ENCODE data around the gene TSPAN32. TPM values are rescaled to one million over a fixed set of nuclear protein-coding genes. Genes with fewer than 3 reads are reported as not detected.

TSPAN32 gene
- total RNA-seq, 1 experiment from 2014 or later: not detected

DNA sequence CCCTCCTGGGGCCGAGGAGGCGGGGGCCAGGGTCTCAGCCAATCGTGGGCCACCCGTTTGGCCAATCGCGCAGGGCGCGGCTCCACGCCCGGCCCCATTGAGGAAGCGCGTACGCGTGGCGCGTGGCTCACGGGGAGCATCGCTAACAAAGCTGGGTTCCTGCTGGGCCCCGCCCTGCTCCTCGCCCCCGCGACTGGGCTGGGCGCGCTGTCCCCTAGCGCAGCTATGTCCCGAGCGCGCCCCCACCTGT, 30.8 kb upstream of the TSPAN32 start:
- H3K9me3 ChIP-seq (ENCODE audit: low read length): no peaks in the 10 kb centered on the region
- no peak overlapping the region for H3K9ac ChIP-seq (ENCODE audit: low read length)
- H3K9me2 ChIP-seq (replicated peaks; ENCODE audit: insufficient read depth, low read length): no peaks in the 10 kb centered on the region
- no peaks in the 10 kb centered on the region for H3K36me3 ChIP-seq (ENCODE audit: insufficient read depth, low read length)
- no peaks in the 10 kb centered on the region for H4K20me1 ChIP-seq (ENCODE audit: insufficient read depth, low read depth, low read length)
- no peak overlapping the region for H3K4me3 ChIP-seq (ENCODE audit: low read length)
- no peak overlapping the region for H3K27ac ChIP-seq (ENCODE audit: low read length)
- no peak overlapping the region for H2AFZ ChIP-seq (ENCODE audit: low read length)
- no peak overlapping the region for H3K4me2 ChIP-seq (ENCODE audit: low read depth, low read length, poor library complexity, severe bottlenecking)
- H3K79me2 ChIP-seq (ENCODE audit: low read length): no peaks in the 10 kb centered on the region
- no peak for DNase-seq
- no peaks in the 10 kb centered on the region for H3K27me3 ChIP-seq (ENCODE audit: low read length)
- peaks cover 2% of the 10 kb centered on the region for H3K4me1 ChIP-seq (ENCODE audit: low read length)

DNA sequence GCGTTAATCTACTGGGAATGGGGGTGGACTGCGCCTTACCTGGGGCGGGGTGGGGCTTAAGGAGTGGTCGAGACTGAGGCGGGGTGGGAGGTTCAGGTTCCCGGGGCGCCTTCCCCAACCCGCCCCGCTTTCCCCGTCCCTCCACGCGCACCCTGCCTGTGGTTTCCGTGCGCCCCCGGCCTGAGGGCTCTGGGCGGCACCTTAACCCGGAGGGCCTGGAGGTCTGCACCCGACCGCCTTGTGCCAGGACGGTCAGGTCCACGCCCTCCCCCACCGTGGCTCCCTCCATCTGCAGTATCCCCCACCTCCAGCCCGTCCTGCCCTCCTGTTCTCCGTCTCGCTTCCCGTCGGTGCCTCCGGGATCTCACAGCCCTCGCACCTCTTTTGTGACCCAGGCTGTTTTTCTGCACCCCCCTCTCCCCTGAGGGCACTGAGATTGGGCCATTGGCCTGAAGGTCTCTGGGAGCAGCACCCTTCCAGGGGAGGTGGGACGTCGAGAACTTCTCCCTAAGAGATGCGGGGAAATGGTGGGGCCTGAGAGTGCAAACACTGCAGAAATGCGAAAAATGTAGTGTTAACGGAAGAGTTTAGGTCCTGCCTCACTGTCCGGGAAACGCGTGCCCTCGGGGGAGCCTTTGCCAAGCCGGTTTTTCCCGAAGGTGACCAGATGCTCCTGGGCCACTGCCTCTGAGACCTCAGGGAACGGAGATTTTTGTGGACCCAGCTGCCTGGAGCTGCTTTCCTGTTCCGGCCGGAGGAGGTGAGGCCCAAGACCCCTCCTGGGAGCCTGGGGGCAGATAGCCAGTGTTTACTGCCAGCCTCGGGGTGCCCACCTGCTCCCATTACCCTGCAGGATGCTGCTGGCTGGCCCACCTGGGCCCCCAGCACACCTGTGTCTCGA, 30.2 kb upstream of the TSPAN32 start:
- Histone ChIP-seq H3K4me2 (ENCODE audit: low read depth, low read length, poor library complexity, severe bottlenecking) (no peak overlapping the region), H3K9me2 (replicated peaks; ENCODE audit: insufficient read depth, low read length) (no peaks in the 10 kb centered on the region), H3K79me2 (ENCODE audit: low read length) (no peaks in the 10 kb centered on the region), H3K36me3 (ENCODE audit: insufficient read depth, low read length) (no peaks in the 10 kb centered on the region), H3K4me3 (ENCODE audit: low read length) (no peak overlapping the region), H2AFZ (ENCODE audit: low read length) (no peak overlapping the region), H3K9me3 (ENCODE audit: low read length) (no peaks in the 10 kb centered on the region), H3K27me3 (ENCODE audit: low read length) (no peaks in the 10 kb centered on the region), H3K27ac (ENCODE audit: low read length) (no peak overlapping the region), H4K20me1 (ENCODE audit: insufficient read depth, low read depth, low read length) (no peaks in the 10 kb centered on the region), H3K4me1 (ENCODE audit: low read length) (no peaks in the 10 kb centered on the region), H3K9ac (ENCODE audit: low read length) (no peak overlapping the region)
- DNase-seq: no peak

DNA sequence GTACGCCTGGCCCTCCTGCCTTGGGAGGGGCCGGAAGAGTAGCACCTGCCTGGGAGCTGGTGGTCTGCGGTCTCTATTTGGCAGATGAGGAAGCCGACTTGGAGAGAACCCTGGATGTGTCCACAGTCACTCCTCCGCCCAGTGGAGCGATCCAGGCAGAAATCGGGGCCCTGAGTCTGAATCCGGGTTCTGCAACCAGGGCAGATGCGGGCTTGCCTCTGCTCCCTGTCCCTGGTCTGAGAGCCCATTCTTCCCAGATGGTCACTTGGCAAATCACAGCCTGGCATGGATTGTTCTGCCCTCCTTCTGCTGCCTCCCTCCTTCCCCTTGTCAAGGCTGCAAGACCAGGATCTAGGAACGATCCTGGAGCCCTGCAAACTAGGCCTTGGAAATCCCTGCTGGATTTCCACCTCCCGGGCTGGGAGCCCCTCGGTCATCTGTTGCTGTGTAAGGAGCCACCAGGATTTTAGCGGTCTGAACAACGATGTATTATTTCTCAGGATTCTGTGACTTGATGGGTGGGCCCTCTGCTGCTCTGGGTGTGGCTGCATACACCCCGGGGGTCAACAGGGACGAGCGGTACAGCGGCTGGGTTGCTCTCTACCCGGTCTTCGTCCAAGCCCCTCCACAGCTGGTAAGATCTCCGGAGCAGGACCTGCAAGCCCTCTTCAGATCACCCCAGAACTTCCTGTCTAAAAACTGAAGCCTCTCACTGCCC, 29.4 kb upstream of the TSPAN32 start:
- H3K9me2 ChIP-seq (replicated peaks; ENCODE audit: insufficient read depth, low read length): no peaks in the 10 kb centered on the region
- no peak overlapping the region for H3K9ac ChIP-seq (ENCODE audit: low read length)
- no peaks in the 10 kb centered on the region for H3K9me3 ChIP-seq (ENCODE audit: low read length)
- H3K27ac ChIP-seq (ENCODE audit: low read length): no peak overlapping the region
- no peak overlapping the region for H2AFZ ChIP-seq (ENCODE audit: low read length)
- no peaks in the 10 kb centered on the region for H3K36me3 ChIP-seq (ENCODE audit: insufficient read depth, low read length)
- H3K79me2 ChIP-seq (ENCODE audit: low read length): no peaks in the 10 kb centered on the region
- H3K4me2 ChIP-seq (ENCODE audit: low read depth, low read length, poor library complexity, severe bottlenecking): no peak overlapping the region
- DNase-seq: no peak
- H3K4me3 ChIP-seq (ENCODE audit: low read length): no peak overlapping the region
- H3K4me1 ChIP-seq (ENCODE audit: low read length): no peaks in the 10 kb centered on the region
- no peaks in the 10 kb centered on the region for H3K27me3 ChIP-seq (ENCODE audit: low read length)
- H4K20me1 ChIP-seq (ENCODE audit: insufficient read depth, low read depth, low read length): no peaks in the 10 kb centered on the region

DNA sequence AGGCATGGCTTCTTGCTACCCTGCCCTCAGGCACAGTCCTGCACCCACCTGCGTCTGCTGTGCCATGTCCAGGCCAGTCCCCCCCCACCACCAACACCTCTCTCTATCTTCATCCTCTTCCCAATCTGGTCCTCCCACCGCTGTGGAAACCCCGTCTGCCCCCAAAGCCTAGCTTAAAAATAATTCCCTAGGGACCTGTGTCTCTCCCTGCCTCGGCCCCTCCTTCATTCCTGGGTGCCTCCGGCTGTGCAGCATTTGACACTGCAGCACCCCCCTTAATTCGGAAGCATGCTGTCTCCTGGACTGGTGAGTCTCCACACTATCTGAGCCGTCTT, 28.9 kb upstream of the TSPAN32 start:
- H3K36me3 ChIP-seq (ENCODE audit: insufficient read depth, low read length): no peaks in the 10 kb centered on the region
- no peaks in the 10 kb centered on the region for H3K4me1 ChIP-seq (ENCODE audit: low read length)
- H2AFZ ChIP-seq (ENCODE audit: low read length): no peak overlapping the region
- no peak overlapping the region for H3K4me3 ChIP-seq (ENCODE audit: low read length)
- H3K79me2 ChIP-seq (ENCODE audit: low read length): no peaks in the 10 kb centered on the region
- no peak overlapping the region for H3K27ac ChIP-seq (ENCODE audit: low read length)
- H3K9ac ChIP-seq (ENCODE audit: low read length): no peak overlapping the region
- no peaks in the 10 kb centered on the region for H4K20me1 ChIP-seq (ENCODE audit: insufficient read depth, low read depth, low read length)
- H3K9me2 ChIP-seq (replicated peaks; ENCODE audit: insufficient read depth, low read length): no peaks in the 10 kb centered on the region
- H3K9me3 ChIP-seq (ENCODE audit: low read length): no peaks in the 10 kb centered on the region
- no peak for DNase-seq
- no peak overlapping the region for H3K4me2 ChIP-seq (ENCODE audit: low read depth, low read length, poor library complexity, severe bottlenecking)
- H3K27me3 ChIP-seq (ENCODE audit: low read length): no peaks in the 10 kb centered on the region

DNA sequence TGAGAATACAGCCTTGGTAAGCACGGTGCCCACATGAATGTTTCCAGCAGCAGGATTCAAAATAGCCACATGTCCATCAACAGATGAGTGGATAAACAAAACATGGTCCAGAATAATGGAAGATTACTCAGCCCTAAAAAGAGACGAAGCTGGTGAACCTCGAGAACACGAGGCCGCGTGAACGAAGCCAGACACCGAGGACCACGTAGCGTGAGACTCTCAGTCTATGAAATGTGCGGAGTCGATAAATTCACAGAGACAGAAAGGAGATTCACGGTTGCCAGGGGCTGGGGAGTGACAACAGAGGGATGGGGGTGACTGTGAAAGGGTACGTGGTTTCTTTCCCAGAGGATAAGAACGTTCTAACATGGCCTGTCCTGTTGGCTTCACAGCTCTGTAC, 28.5 kb upstream of the TSPAN32 start:
- H3K27me3 ChIP-seq (ENCODE audit: low read length): no peaks in the 10 kb centered on the region
- H2AFZ ChIP-seq (ENCODE audit: low read length): no peak overlapping the region
- H3K9me3 ChIP-seq (ENCODE audit: low read length): no peaks in the 10 kb centered on the region
- H3K9ac ChIP-seq (ENCODE audit: low read length): no peak overlapping the region
- H3K36me3 ChIP-seq (ENCODE audit: insufficient read depth, low read length): no peaks in the 10 kb centered on the region
- no peak overlapping the region for H3K27ac ChIP-seq (ENCODE audit: low read length)
- H3K4me2 ChIP-seq (ENCODE audit: low read depth, low read length, poor library complexity, severe bottlenecking): no peak overlapping the region
- no peak for DNase-seq
- no peaks in the 10 kb centered on the region for H3K4me1 ChIP-seq (ENCODE audit: low read length)
- no peak overlapping the region for H3K4me3 ChIP-seq (ENCODE audit: low read length)
- H4K20me1 ChIP-seq (ENCODE audit: insufficient read depth, low read depth, low read length): no peaks in the 10 kb centered on the region
- H3K9me2 ChIP-seq (replicated peaks; ENCODE audit: insufficient read depth, low read length): no peaks in the 10 kb centered on the region
- H3K79me2 ChIP-seq (ENCODE audit: low read length): no peaks in the 10 kb centered on the region

DNA sequence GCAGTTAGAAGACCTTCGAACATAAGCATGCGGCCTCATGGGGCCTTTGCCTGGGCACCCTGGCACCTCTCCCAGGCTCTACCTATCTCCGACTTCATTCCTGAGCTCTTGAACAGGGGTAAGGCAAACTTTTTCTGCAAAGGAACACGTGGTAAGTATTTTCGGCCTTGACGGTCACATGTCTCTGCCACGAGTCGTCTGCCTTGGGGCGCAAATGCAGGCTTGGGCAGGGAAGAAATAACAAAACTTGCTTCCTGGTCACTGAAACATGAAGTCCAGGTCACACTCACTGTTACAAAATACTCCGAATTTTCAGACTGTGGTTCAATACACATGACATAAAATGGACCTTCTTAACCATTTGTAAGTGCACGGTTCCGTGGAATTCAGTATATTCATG, 28.0 kb upstream of the TSPAN32 start:
- Histone ChIP-seq H2AFZ (ENCODE audit: low read length) (no peak overlapping the region), H3K4me2 (ENCODE audit: low read depth, low read length, poor library complexity, severe bottlenecking) (no peak overlapping the region), H3K79me2 (ENCODE audit: low read length) (no peaks in the 10 kb centered on the region), H3K27ac (ENCODE audit: low read length) (no peak overlapping the region), H3K9me2 (replicated peaks; ENCODE audit: insufficient read depth, low read length) (no peaks in the 10 kb centered on the region), H3K4me1 (ENCODE audit: low read length) (no peaks in the 10 kb centered on the region), H4K20me1 (ENCODE audit: insufficient read depth, low read depth, low read length) (no peaks in the 10 kb centered on the region), H3K27me3 (ENCODE audit: low read length) (no peaks in the 10 kb centered on the region), H3K9ac (ENCODE audit: low read length) (no peak overlapping the region), H3K9me3 (ENCODE audit: low read length) (no peaks in the 10 kb centered on the region), H3K36me3 (ENCODE audit: insufficient read depth, low read length) (no peaks in the 10 kb centered on the region), H3K4me3 (ENCODE audit: low read length) (no peak overlapping the region)
- DNase-seq: no peak

DNA sequence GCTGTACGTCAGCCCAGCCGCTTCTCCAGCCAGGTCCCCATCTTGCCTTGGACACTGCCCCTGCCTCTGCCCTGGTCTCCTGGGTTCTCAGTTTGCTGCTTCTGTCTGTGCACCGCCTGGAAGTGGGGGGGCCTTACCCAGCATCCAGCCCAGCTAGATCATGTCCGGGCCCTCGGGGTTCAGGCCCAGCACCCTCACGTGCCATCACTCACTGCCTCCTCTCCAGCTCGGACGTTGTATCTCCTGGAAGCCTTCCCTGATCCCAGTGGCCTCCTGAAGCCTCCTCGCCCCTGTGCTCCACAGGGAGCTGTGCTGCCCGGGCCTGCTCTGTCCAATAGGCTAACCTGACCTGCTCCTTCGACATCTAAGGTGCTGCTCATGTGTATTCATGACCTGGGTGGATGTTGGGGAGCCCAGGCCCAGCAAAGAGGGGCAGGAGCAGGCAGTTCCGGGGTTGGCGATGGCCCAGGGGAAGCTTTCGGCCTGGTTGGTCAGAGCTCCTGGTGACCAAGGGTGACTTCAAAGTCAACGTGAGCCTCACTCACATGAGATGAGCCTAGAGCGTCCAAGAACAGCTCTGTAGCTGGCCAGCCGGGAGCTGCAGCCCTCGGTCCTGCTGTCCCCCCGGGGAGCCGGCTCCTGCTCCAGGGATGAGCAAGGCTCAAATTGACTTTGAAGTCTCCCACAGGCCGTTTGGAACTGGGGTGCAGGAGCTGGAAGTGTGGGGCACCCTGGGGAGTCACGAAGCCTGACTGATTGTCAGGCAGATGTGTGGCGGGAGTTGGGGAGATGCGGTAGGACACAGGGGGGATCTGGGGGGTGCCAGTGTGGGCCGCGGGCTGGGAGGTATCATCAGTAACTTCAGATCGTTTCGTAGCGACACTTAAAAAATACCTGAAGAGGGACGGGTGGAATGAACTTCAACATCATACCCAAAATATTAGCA, 26.2 kb upstream of the TSPAN32 start:
- Histone ChIP-seq H3K4me3 (ENCODE audit: low read length) (no peak overlapping the region), H3K27ac (ENCODE audit: low read length) (no peak overlapping the region), H3K4me2 (ENCODE audit: low read depth, low read length, poor library complexity, severe bottlenecking) (no peak overlapping the region), H3K79me2 (ENCODE audit: low read length) (no peaks in the 10 kb centered on the region), H2AFZ (ENCODE audit: low read length) (no peak overlapping the region), H3K4me1 (ENCODE audit: low read length) (no peaks in the 10 kb centered on the region), H4K20me1 (ENCODE audit: insufficient read depth, low read depth, low read length) (no peaks in the 10 kb centered on the region), H3K9me3 (ENCODE audit: low read length) (no peaks in the 10 kb centered on the region), H3K27me3 (ENCODE audit: low read length) (no peaks in the 10 kb centered on the region), H3K9ac (ENCODE audit: low read length) (no peak overlapping the region), H3K36me3 (ENCODE audit: insufficient read depth, low read length) (no peaks in the 10 kb centered on the region), H3K9me2 (replicated peaks; ENCODE audit: insufficient read depth, low read length) (no peaks in the 10 kb centered on the region)
- no peak for DNase-seq
